GM18909 (cell line): ENCODE measurements around the gene PLPPR3.
"Not testable (repeated sequence)": the region's sequence is repeated elsewhere in the genome, so short reads cannot be mapped to it uniquely, and the experiment has no call there.

Experiments
- ATAC-seq: cut with Tn5 transposase; IDR thresholded peaks from one replicate; pipeline ENCODE4 v1.9.1; 2021; ENCODE audit warnings: mild to moderate bottlenecking; ENCODE audit not compliant: unreplicated experiment, poor library complexity

PLPPR3 gene

GRCh38 chr19:853614-854220 lies 32.0 kb upstream of the PLPPR3 start:
- ATAC-seq, result not testable (repeated sequence)

GRCh38 chr19:853014-853585 lies 31.3 kb upstream of the PLPPR3 start:
- ATAC-seq, result no peak

DNA sequence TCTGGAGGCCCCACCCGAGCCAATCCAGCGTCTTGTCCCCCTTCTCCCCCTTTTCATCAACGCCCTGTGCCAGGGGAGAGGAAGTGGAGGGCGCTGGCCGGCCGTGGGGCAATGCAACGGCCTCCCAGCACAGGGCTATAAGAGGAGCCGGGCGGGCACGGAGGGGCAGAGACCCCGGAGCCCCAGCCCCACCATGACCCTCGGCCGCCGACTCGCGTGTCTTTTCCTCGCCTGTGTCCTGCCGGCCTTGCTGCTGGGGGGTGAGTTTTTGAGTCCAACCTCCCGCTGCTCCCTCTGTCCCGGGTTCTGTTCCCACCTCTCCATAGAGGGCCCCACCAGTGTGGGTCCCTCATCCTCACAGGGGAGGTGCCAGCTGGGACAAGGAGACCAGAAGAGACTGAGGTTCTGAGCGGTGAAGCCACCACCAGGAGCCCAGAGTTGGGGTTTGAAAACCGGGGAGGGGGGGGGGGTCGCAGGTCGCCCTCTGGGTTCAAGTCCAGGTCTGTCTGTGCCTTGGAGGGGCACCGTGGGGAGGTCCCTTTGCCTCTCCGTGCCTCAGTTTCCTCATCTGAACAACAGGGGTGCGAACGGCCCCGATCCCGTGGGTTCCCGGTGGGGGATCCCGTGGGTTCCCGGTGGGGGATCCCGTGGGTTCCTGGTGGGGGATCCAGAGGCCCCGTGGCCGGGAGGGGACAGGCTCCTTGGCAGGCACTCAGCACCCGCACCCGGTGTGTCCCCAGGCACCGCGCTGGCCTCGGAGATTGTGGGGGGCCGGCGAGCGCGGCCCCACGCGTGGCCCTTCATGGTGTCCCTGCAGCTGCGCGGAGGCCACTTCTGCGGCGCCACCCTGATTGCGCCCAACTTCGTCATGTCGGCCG lies 30.6 kb upstream of the PLPPR3 start, which contains the start of gene ELANE:
TSS of gene ELANE (plus strand) at position 168 of the 878 bp plus-strand sequence. CDS start at position 194, 26 bp downstream.
- ATAC-seq, result no peak

DNA sequence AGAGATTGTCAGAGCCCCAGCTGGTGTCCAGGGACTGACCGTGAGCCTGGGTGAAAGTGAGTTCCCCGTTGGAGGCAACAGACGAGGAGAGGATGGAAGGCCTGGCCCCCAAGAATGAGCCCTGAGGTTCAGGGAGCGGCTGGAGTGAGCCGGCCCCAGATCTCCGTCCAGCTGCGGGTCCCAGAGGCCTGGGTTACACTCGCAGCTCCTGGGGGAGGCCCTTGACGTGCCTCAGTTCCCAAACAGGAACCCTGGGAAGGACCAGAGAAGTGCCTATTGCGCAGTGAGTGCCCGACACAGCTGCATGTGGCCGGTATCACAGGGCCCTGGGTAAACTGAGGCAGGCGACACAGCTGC lies 29.2 kb upstream of the PLPPR3 start:
- no peak for ATAC-seq

GRCh38 chr19:850221-850978 lies 28.6 kb upstream of the PLPPR3 start:
- ATAC-seq, result no peak

DNA sequence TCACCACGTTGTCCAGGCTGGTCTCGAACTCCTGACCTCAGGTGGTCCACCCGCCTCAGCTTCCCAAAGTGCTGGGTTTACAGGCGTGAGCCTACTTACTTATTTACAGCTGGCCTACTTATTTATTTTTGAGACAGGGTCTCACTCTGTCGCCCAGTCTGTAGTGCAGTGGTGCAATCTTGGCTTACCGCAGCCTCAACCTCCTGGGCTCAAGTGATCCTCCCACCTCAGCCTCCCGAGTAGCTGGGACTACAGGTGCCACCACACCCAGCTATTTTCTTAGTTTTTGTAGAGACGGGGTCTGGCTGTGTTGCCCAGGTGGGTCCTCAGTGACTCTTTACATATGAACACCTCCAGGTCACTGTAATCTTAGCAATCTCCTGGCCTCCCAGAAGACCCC lies 27.4 kb upstream of the PLPPR3 start:
- not testable (repeated sequence) for ATAC-seq

DNA sequence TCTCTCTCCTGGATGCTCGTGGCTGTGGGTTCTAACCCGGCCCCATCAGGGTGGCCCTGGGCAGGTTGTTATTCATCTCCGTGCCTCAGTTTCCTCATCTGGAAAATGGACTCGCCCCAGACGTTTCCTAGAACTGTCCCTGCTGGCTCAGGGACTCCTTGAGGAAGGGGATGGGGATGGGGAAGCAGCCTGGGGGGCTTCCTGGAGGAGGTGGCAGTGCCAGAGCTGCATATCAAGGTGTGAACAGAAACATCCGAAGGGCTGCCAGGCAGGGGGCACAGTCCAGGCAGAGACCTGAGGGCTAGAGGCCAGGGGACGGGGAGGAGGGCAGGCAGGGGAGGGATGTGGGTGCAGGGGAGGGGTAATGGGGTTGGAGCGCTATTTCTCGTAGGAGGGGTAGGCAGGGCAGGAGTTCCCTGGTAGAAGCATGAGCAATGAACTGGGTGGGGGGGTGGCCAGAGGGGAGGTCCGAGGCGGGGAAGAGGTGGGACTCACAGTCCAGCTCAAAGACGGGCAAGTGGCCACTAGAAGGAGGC lies 26.7 kb upstream of the PLPPR3 start:
- ATAC-seq, result no peak

- ATAC-seq, result no peak
Observed at GRCh38 chr19:845707-846521, 24.2 kb upstream of the PLPPR3 start.

DNA sequence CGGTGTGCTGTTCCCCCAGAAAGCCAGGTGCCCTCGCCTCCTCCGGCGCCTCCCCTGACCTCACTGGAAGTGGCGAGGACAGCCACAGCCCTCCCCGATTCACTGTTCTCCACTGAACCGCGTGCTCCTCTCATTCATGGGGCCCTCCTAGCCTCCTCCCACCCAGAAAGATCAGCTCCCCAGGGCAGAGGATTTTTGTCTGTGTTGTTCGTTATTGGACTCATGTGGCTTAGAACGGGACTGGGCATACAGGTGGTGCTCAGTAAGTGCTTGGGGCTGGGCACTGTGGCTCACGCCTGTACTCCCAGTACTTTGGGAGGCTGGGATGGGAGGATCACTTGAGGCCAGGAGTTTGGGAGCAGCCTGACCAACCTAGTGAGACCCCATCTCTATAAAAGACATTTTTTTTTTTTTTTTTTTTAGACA lies 22.8 kb upstream of the PLPPR3 start:
- no peak for ATAC-seq

GRCh38 chr19:843836-844545 lies 22.2 kb upstream of the PLPPR3 start:
- ATAC-seq, result no peak

- ATAC-seq, result no peak
Observed at GRCh38 chr19:843180-843835, 21.6 kb upstream of the PLPPR3 start.

DNA sequence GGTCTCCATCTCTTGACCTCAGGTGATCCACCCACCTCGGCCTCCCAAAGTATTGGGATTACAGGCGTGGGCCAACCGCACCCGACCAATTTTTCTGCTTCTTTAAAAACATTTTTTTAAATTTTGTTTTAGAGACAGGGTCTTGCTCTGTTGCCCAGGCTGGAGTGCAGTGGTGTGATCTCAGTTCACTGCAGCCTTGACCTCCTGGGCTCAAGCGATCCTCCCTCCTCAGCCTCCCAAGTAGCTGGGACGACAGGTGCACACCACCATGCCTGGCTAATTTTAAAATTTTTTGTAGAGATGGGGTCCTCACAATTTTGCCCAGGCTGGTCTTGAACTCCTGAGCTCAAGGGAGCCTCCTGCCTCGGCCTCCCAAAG lies 21.0 kb upstream of the PLPPR3 start:
- ATAC-seq, result not testable (repeated sequence)

- ATAC-seq, result no peak
Observed at GRCh38 chr19:840519-841206, 18.9 kb upstream of the PLPPR3 start, which contains the start of gene PRTN3. Gene PRTN3 (plus strand): TSS chr19:840999. CDS start chr19:841009, 10 bp downstream.

DNA sequence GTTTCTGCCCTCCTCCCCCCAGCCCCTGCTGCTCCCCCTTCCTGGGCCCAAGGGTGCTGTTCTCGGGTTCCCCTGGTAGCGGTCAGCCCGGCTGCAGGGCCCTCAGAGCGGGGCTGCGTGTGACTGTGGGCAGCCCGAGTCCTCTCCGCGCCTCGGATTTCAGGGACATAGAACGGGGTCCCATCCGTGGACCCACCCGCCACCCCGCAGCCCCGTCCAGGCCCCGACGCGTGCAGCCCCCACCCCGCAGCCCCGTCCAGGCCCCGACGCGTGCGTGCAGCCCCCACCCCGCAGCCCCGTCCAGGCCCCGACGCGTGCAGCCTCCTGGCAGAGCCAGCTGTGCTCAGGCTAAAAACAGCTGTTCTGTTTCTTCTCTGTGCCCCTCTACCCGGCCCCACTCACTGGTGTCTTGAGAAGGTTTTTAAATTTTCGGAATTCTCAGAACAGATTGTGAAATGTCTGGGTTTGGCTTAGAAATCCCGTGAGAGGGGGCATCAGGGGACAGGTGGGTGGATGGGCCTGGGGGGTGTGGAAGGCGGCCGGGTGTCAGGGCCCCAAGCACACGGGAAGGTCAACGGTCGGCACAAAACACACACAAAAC lies 13.6 kb upstream of the PLPPR3 start:
- no peak for ATAC-seq

DNA sequence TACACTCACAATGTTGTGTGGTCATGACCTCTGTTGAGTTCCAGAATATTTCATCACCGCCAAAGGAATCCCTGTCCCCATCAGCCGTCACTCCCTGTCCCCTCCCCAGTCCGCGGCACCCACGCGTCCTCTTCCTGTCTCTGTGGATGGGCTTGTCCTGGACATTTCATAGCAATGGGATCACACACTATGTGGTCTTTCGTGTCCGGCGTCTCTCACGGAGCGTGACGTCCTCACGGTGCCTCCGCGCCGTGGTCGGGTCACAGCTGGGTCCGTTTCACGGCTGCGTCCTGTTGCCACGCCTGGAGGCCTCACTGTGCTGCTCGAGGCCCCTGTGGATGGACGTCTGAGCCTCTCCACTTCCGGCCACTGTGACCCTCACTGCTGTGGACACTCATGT lies 12.5 kb upstream of the PLPPR3 start:
- ATAC-seq, result no peak

GRCh38 chr19:831407-832369 lies 9.9 kb upstream of the PLPPR3 start:
- no peak for ATAC-seq
